PFSK-1 (cell line): ENCODE results near the gene TENT5C.

Source experiments
- FOXP2 ChIP-seq: optimal IDR thresholded peaks from 2 replicates; pipeline ENCODE3; 2011; ENCODE audit warnings: borderline replicate concordance, control low read depth, inconsistent platforms; ENCODE audit not compliant: insufficient read depth; ENCODE audit errors: extremely low read length, extremely low read depth
- POLR2AphosphoS5 ChIP-seq: IDR thresholded peaks from 2 replicates; pipeline ENCODE4 v1.6.1; 2012; ENCODE audit warnings: low read depth, mild to moderate bottlenecking, control low read depth, low read length, moderate library complexity
- SIN3A ChIP-seq: IDR thresholded peaks from 2 replicates; pipeline ENCODE4 v1.6.1; 2012; ENCODE audit warnings: mild to moderate bottlenecking, low read length, moderate library complexity, borderline replicate concordance; ENCODE audit not compliant: insufficient read depth
- TAF1 ChIP-seq: IDR thresholded peaks from 2 replicates; pipeline ENCODE4 v1.6.1; 2012; ENCODE audit warnings: low read length, control low read depth, borderline replicate concordance; ENCODE audit not compliant: insufficient read depth
- TF ChIP-seq, protein P1 (sequence below), 2 experiments: IDR thresholded peaks; 2 replicates each; pipeline versions ENCODE4 v1.6.1 to v1.8.0; 2011 to 2012; ENCODE audit warnings: low read depth in 2 of 2, low read length in 2 of 2, control low read depth in 1 of 2, inconsistent platforms in 1 of 2, mild to moderate bottlenecking in 1 of 2, moderate library complexity in 1 of 2; ENCODE audit not compliant: insufficient read depth in 1 of 2

DNA sequence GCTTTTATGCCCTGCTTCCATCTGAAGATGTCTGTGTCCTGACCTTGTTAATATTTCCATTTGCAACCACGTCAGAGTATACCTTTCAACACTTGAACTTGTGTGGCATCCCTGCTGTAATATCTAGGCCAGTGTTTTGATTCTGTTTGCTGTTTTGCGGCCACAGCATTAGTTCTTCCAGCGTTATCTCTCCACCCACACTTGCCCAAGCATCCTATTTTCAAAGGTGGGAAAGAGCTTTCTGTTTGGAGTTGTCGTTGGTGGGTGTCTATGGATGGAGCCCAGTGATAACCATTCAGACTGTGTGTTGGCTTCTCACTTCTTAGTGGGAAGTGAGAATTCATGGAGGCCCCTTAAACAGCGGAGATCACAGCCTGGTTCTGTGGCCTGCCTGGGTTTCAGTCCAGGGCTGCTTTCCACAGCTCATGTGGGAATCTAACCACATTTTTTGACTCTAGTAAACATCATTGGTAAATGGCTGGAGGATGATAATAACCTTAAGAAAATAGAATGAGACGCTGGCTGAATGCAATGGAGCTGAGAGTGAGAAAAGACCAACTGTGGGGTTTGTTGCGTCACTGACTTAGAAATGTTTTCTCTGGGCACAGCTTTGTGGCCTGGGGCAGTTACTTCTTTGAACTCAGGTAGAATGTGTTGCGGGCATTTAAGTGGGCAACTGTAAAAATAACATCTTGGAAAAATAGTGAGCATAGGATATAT lies 7.6 kb downstream of the TENT5C start:
- TF ChIP-seq SIN3A (no peak), POLR2AphosphoS5 (no peak), TAF1 (no peak), FOXP2 (no peak)
- TF ChIP-seq, protein P1, sequence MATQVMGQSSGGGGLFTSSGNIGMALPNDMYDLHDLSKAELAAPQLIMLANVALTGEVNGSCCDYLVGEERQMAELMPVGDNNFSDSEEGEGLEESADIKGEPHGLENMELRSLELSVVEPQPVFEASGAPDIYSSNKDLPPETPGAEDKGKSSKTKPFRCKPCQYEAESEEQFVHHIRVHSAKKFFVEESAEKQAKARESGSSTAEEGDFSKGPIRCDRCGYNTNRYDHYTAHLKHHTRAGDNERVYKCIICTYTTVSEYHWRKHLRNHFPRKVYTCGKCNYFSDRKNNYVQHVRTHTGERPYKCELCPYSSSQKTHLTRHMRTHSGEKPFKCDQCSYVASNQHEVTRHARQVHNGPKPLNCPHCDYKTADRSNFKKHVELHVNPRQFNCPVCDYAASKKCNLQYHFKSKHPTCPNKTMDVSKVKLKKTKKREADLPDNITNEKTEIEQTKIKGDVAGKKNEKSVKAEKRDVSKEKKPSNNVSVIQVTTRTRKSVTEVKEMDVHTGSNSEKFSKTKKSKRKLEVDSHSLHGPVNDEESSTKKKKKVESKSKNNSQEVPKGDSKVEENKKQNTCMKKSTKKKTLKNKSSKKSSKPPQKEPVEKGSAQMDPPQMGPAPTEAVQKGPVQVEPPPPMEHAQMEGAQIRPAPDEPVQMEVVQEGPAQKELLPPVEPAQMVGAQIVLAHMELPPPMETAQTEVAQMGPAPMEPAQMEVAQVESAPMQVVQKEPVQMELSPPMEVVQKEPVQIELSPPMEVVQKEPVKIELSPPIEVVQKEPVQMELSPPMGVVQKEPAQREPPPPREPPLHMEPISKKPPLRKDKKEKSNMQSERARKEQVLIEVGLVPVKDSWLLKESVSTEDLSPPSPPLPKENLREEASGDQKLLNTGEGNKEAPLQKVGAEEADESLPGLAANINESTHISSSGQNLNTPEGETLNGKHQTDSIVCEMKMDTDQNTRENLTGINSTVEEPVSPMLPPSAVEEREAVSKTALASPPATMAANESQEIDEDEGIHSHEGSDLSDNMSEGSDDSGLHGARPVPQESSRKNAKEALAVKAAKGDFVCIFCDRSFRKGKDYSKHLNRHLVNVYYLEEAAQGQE (IDR thresholded peaks at IDR 0.05; ENCODE audit: insufficient read depth in 1 of 2, low read depth in 2 of 2, low read length in 2 of 2): no peak
